ENCODE results near the gene ATP5F1D. TPM values are rescaled to one million over a fixed set of nuclear protein-coding genes. Genes with fewer than 3 reads are reported as not detected.

Gene ATP5F1D
- total and polyA plus RNA-seq, 12 donors, result 491 to 2,879 (median 562) TPM

- intact Hi-C loops (cut with DNase I), result no loop called here
- peaks cover 7 to 22% (median 14%) of the 10 kb centered on the region in 9 donors for H3K4me1 ChIP-seq
- no peaks in the 10 kb centered on the region for H3K27me3 ChIP-seq
- H3K36me3 ChIP-seq, result peaks cover 0 to 41% (median 21%) of the 10 kb centered on the region in 9 donors
- DNase-seq, result no peak
- ATAC-seq, result no peak
- no peak overlapping the region for H3K4me3 ChIP-seq
- H3K9me3 ChIP-seq, result no peaks in the 10 kb centered on the region
- H3K27ac ChIP-seq, result no peak overlapping the region
- no peak for TF ChIP-seq CTCF (IDR thresholded peaks at IDR 0.05)
- 96% methylated on average over 96 to 158 of the region's 158 CpGs for WGBS, 2 donors
Observed at GRCh38 chr19:1229056-1229923, 12.3 kb upstream of the ATP5F1D start.

GRCh38 chr19:1229924-1230782, 11.4 kb upstream of the ATP5F1D start:
- no peak for TF ChIP-seq CTCF (IDR thresholded peaks at IDR 0.05)
- Histone ChIP-seq H3K36me3 (peaks cover 0 to 38% (median 21%) of the 10 kb centered on the region in 9 donors), H3K27ac (no peak overlapping the region), H3K4me1 (peaks cover 7 to 22% (median 14%) of the 10 kb centered on the region in 9 donors), H3K4me3 (no peak overlapping the region), H3K27me3 (no peaks in the 10 kb centered on the region), H3K9me3 (no peaks in the 10 kb centered on the region)
- DNase-seq (no peak), ATAC-seq (no peak)
- intact Hi-C loops (cut with DNase I), result loop anchor here in 1 of 10 donors (10.0 kb wide), 1 partner anchor 305 kb away; the partner anchor contains the start of gene ARID3A
- 90 to 92% methylated on average over 50 to 61 of the region's 61 CpGs for WGBS, 2 donors

GRCh38 chr19:1230783-1231489, 10.6 kb upstream of the ATP5F1D start:
- DNase-seq (no peak), ATAC-seq (no peak)
- no peak overlapping the region for H3K4me3 ChIP-seq
- H3K36me3 ChIP-seq, result peaks cover 0 to 31% (median 21%) of the 10 kb centered on the region in 9 donors
- 83 to 87% methylated on average over 32 to 38 of the region's 38 CpGs for WGBS, 2 donors
- peaks cover 7 to 22% (median 14%) of the 10 kb centered on the region in 9 donors for H3K4me1 ChIP-seq
- TF ChIP-seq CTCF (IDR thresholded peaks at IDR 0.05), result no peak
- H3K9me3 ChIP-seq, result no peaks in the 10 kb centered on the region
- peaks cover 0 to 2% (median 0%) of the 10 kb centered on the region in 7 donors for H3K27me3 ChIP-seq
- no peak overlapping the region for H3K27ac ChIP-seq
- intact Hi-C loops (cut with DNase I), result loop anchor here in 1 of 10 donors (10.0 kb wide), 1 partner anchor 306 kb away; the partner anchor contains the start of gene ARID3A
